ENCODE data around the gene ANK2.

GRCh38 chr4:113159942-113160545 lies 110.6 kb downstream of the ANK2 start:
- no peak for TF ChIP-seq CTCF (conservative IDR thresholded peaks at IDR 0.05; ENCODE audit: low read length)
- no peak for TF ChIP-seq EZH2phosphoT487 (IDR thresholded peaks at IDR 0.05; ENCODE audit: borderline replicate concordance, low read depth, low read length)
